PC-9 (cell line): ENCODE measurements around the gene MOBP. TPM values are rescaled to one million over a fixed set of nuclear protein-coding genes. Genes with fewer than 3 reads are reported as not detected.

Source experiments
- BruUV-seq: library from RNA; stranded (reverse); fragments of 400-500 nt; replicated peaks from 2 replicates; lab custom pipeline; 2021; lab: Mats Ljungman, UMichigan
- CTCF ChIA-PET: fragments of 300-600 bp; sonication (Branson Sonifier 250); formaldehyde crosslinking; loops from one replicate; lab custom pipeline; 2022; ENCODE audit warnings: antibody characterized with exemption; lab: Charles Lee
- POLR2A ChIA-PET: fragments of 300-600 bp; sonication (Branson Sonifier 250); formaldehyde crosslinking; loops from one replicate; lab custom pipeline; 2022; ENCODE audit warnings: antibody characterized with exemption; ENCODE audit not compliant: unreplicated experiment; lab: Charles Lee
- DNase-seq, 2 experiments: peaks; one replicate each; pipeline versions ENCODE4 v3.0.0 to v3.0.0-alpha.2; 2015 to 2022; ENCODE audit warnings: mixed read lengths in 1 of 2
- H2AFZ ChIP-seq: fragments of 200-600 bp; sonication (generic); 2 replicates; pipeline ENCODE4 v1.8.1; 2017; ENCODE audit warnings: antibody characterized with exemption
- H3F3A ChIP-seq: fragments of 200-600 bp; sonication (generic); 2 replicates; pipeline ENCODE4 v1.8.1; 2017; ENCODE audit warnings: antibody characterized with exemption, mild to moderate bottlenecking, low read depth; ENCODE audit not compliant: insufficient read depth
- H3K27ac ChIP-seq: fragments of 200-600 bp; sonication (generic); 2 replicates; pipeline ENCODE4 v1.6.1; 2016; ENCODE audit warnings: mixed run types
- H3K27me3 ChIP-seq: fragments of 200-600 bp; sonication (generic); 2 replicates; pipeline ENCODE4 v1.6.1; 2016; ENCODE audit warnings: low read depth, mixed run types; ENCODE audit not compliant: insufficient read depth
- H3K36me3 ChIP-seq: fragments of 200-600 bp; sonication (generic); 2 replicates; pipeline ENCODE4 v1.6.1; 2016; ENCODE audit warnings: low read depth, mixed run types
- H3K4me1 ChIP-seq: fragments of 200-600 bp; sonication (generic); replicated peaks from 2 replicates; pipeline ENCODE4 v1.6.1; 2016; ENCODE audit warnings: mixed run types; ENCODE audit not compliant: insufficient read depth
- H3K4me2 ChIP-seq: fragments of 200-600 bp; sonication (generic); 2 replicates; pipeline ENCODE4 v1.6.1; 2017; ENCODE audit warnings: mixed run types
- H3K4me3 ChIP-seq: fragments of 200-600 bp; sonication (generic); 2 replicates; pipeline ENCODE4 v1.6.1; 2016; ENCODE audit warnings: mixed run types
- H3K79me2 ChIP-seq: fragments of 200-600 bp; sonication (generic); 2 replicates; pipeline ENCODE4 v1.6.1; 2017; ENCODE audit warnings: low read depth, mixed run types
- H3K9me2 ChIP-seq: fragments of 200-600 bp; sonication (generic); 2 replicates; pipeline ENCODE4 v1.8.1; 2017; ENCODE audit warnings: mild to moderate bottlenecking; ENCODE audit not compliant: insufficient read depth
- H3K9me3 ChIP-seq: fragments of 200-600 bp; sonication (generic); 2 replicates; pipeline ENCODE4 v1.8.1; 2016; ENCODE audit warnings: low read depth; ENCODE audit not compliant: insufficient read depth
- H4K20me1 ChIP-seq: fragments of 200-600 bp; sonication (generic); 2 replicates; pipeline ENCODE4 v1.8.1; 2017; ENCODE audit not compliant: insufficient read depth
- EZH2 ChIP-seq: fragments of 200-600 bp; sonication (generic); IDR thresholded peaks from 2 replicates; pipeline ENCODE4 v1.8.0; 2017; ENCODE audit warnings: antibody characterized with exemption, low read depth
- intact Hi-C: fragments of 100-400 bp; cut with micrococcal nuclease; formaldehyde crosslinking; loops from one replicate; pipeline ENCODE4 v1.10.0; 2022; ENCODE audit not compliant: unreplicated experiment
- total RNA-seq: library from RNA; stranded (reverse); gene quantifications from 2 replicates; pipeline ENCODE4 v1.2.3, GENCODE V29; 2021
- TF ChIP-seq, protein P1 (sequence below): fragments of 200-600 bp; sonication (generic); conservative IDR thresholded peaks from 2 replicates; pipeline ENCODE4 v1.6.1; 2017; ENCODE audit warnings: mixed run types, antibody characterized with exemption, mild to moderate bottlenecking, moderate library complexity

Gene MOBP
- total RNA-seq, 1 experiment from 2014 or later = not detected

DNA sequence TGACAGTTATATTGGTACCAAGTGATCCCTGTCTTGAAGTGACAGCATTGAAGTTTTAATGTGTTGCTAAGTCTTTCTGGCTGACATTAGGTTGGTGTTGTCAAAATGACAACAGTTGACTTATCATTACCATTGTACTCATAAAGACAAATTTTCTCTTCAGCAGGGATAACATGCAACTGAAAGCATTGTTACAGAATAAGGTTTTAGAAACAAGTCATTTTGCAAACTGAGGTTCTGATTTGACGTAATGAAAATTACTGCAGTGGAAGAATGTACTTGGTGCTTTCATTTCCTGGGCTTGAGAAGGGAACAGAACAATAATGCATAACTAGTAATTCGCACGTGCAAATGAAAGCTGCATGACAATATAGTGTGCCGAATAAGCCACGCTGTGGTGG lies 75.1 kb downstream of the MOBP start:
- no peaks in the 10 kb centered on the region for H4K20me1 ChIP-seq
- BruUV-seq = no TSS peak
- H3K9me2 ChIP-seq = no peaks in the 10 kb centered on the region
- H3K4me3 ChIP-seq = no peak overlapping the region
- DNase-seq = no peak
- no peaks in the 10 kb centered on the region for H3F3A ChIP-seq
- no peaks in the 10 kb centered on the region for H3K79me2 ChIP-seq
- TF ChIP-seq, protein P1, sequence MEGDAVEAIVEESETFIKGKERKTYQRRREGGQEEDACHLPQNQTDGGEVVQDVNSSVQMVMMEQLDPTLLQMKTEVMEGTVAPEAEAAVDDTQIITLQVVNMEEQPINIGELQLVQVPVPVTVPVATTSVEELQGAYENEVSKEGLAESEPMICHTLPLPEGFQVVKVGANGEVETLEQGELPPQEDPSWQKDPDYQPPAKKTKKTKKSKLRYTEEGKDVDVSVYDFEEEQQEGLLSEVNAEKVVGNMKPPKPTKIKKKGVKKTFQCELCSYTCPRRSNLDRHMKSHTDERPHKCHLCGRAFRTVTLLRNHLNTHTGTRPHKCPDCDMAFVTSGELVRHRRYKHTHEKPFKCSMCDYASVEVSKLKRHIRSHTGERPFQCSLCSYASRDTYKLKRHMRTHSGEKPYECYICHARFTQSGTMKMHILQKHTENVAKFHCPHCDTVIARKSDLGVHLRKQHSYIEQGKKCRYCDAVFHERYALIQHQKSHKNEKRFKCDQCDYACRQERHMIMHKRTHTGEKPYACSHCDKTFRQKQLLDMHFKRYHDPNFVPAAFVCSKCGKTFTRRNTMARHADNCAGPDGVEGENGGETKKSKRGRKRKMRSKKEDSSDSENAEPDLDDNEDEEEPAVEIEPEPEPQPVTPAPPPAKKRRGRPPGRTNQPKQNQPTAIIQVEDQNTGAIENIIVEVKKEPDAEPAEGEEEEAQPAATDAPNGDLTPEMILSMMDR = no peak
- no peak for TF ChIP-seq EZH2
- no peak overlapping the region for H3K4me2 ChIP-seq
- H2AFZ ChIP-seq = no peak overlapping the region
- no peak overlapping the region for H3K27ac ChIP-seq
- no peaks in the 10 kb centered on the region for H3K4me1 ChIP-seq
- POLR2A ChIA-PET = no interaction called here
- H3K9me3 ChIP-seq = no peaks in the 10 kb centered on the region
- no peaks in the 10 kb centered on the region for H3K27me3 ChIP-seq
- CTCF ChIA-PET = interaction anchor here (1.2 kb wide), 1 partner anchor 636 kb away, joined by 4 read pairs; no protein-coding TSS in a partner anchor
- intact Hi-C loops = loop anchor here (2.0 to 5.0 kb wide), 2 partner anchors 448 to 775 kb away; no protein-coding TSS in a partner anchor
- H3K36me3 ChIP-seq = no peaks in the 10 kb centered on the region

DNA sequence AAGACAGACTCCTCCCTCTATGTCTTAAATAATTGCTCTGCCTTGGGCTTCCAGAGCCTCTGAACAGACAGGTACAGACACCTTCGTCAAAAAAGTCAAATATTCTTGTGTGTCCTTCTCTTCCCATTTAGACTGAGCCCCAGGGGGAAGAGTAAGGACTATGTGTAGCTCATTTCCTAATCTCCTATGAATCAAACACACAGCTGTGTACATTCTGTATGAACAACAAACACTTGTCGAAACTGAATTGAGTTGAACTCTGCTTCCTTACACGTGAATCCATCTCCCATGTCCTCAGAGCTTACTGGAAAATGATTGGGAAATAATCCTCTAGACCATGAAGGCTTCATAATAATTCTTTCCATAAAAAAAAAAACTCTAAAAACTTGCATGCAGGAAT lies 80.8 kb downstream of the MOBP start:
- BruUV-seq = no TSS peak
- Histone ChIP-seq H2AFZ (no peak overlapping the region), H3K4me1 (no peaks in the 10 kb centered on the region), H3K36me3 (no peaks in the 10 kb centered on the region), H3F3A (no peaks in the 10 kb centered on the region), H3K4me2 (no peak overlapping the region), H4K20me1 (no peaks in the 10 kb centered on the region), H3K27ac (no peak overlapping the region), H3K9me3 (no peaks in the 10 kb centered on the region), H3K27me3 (peaks cover 9% of the 10 kb centered on the region), H3K9me2 (no peaks in the 10 kb centered on the region), H3K79me2 (no peaks in the 10 kb centered on the region), H3K4me3 (no peak overlapping the region)
- ChIA-PET CTCF (no interaction called here), POLR2A (no interaction called here)
- TF ChIP-seq, protein P1 = no peak
- TF ChIP-seq EZH2 = no peak
- intact Hi-C loops = no loop called here
- no peak for DNase-seq

DNA sequence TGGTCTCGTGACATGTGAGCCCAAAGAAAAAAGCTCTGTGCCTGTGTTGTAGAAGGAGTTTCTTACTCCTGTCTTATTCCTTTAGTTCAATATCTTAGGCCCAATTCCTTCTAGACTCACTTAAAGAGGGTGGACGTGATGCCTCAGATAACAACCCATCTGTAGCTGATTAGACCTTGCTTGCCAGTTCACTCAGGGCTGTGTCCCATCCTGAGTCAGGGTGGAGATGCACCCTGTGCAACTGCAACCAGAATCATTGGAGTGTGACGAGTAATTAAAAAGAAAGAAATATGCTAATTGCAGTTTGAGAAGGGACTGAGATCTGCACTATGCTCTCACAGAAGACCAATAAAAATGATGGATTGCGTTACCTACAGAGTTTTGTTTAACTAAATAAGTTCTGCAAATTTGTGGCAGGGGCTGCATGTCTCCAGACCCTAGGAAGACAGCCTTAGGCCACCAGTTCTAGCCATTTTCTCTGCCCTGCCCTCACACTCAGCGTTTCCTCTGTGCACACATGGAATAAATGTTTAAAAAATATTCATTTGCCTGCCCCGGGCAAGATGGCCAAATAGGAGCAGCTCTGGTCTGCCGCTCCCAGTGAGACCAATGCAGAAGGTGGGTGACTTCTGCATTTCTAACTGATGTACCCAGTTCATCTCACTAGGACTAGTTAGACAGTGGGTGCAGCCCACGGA lies 83.0 kb downstream of the MOBP start:
- Histone ChIP-seq H3K4me3 (no peak overlapping the region), H3K79me2 (no peaks in the 10 kb centered on the region), H4K20me1 (no peaks in the 10 kb centered on the region), H3K27ac (no peak overlapping the region), H3K36me3 (no peaks in the 10 kb centered on the region), H2AFZ (no peak overlapping the region), H3K27me3 (peaks cover 9% of the 10 kb centered on the region), H3F3A (no peaks in the 10 kb centered on the region), H3K4me2 (no peak overlapping the region), H3K9me3 (no peaks in the 10 kb centered on the region), H3K9me2 (no peaks in the 10 kb centered on the region), H3K4me1 (no peaks in the 10 kb centered on the region)
- TF ChIP-seq, protein P1 = no peak
- no peak for TF ChIP-seq EZH2
- intact Hi-C loops = no loop called here
- no peak for DNase-seq
- POLR2A ChIA-PET = no interaction called here
- CTCF ChIA-PET = no interaction called here
- no TSS peak for BruUV-seq

Other genes with a start within 250 kb of the MOBP start
- not detected in 2 replicates for gene CX3CR1, start 187.6 kb upstream of the MOBP start, total RNA-seq
- gene CCR8, start 138.0 kb upstream of the MOBP start, total RNA-seq = not detected in 2 replicates
- 22.0 and 25.6 TPM in 2 replicates for gene SLC25A38, start 84.3 kb upstream of the MOBP start, total RNA-seq
- gene RPSA, start 61.0 kb upstream of the MOBP start, total RNA-seq = 1,544 and 1,775 TPM in 2 replicates